ENCODE results near the gene SGCG.
"Not testable (repeated sequence)": the region's sequence is repeated elsewhere in the genome, so short reads cannot be mapped to it uniquely, and the experiment has no call there.

The SGCG gene

DNA sequence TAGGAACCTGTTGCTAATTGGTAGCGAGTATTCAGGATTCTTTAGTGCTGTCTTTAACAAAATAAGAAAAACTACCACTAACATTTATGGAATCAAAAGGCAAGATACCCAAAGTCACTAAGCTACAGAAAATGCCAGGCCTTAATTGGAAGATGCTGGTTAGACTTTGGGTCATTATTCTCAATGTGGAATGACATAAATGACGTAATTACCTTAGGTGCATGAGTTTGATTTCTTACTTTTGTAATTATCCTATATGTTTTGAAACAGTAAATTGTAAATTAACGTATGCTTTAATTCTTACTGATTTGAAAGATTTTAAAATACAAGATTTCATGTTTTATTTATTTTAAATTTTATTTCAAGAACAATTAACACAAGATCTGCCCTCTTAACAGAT, 25.0 kb downstream of the SGCG start:
- Histone ChIP-seq H3K4me3 (ENCODE audit: insufficient read length, low read depth) (no peak overlapping the region), H3K9ac (ENCODE audit: insufficient read length, low read depth) (no peak overlapping the region), H3K36me3 (ENCODE audit: insufficient read depth, insufficient read length, low read length) (no peaks in the 10 kb centered on the region), H3K27me3 (ENCODE audit: insufficient read depth, insufficient read length) (no peaks in the 10 kb centered on the region), H3K9me3 (ENCODE audit: insufficient read depth, low read length) (no peaks in the 10 kb centered on the region), H3K4me1 (ENCODE audit: insufficient read depth, insufficient read length) (no peaks in the 10 kb centered on the region)
- TF ChIP-seq ZNF274 (IDR thresholded peaks at IDR 0.05; ENCODE audit: low read depth, low read length): no peak
- no peak for TF ChIP-seq SUZ12 (IDR thresholded peaks at IDR 0.05; ENCODE audit: extremely low read depth, insufficient read depth, insufficient read length)
- no peak for TF ChIP-seq YY1 (IDR thresholded peaks at IDR 0.05; ENCODE audit: insufficient read depth, insufficient read length)
- DNase-seq (ENCODE audit: low read depth, low spot score): no peak

DNA sequence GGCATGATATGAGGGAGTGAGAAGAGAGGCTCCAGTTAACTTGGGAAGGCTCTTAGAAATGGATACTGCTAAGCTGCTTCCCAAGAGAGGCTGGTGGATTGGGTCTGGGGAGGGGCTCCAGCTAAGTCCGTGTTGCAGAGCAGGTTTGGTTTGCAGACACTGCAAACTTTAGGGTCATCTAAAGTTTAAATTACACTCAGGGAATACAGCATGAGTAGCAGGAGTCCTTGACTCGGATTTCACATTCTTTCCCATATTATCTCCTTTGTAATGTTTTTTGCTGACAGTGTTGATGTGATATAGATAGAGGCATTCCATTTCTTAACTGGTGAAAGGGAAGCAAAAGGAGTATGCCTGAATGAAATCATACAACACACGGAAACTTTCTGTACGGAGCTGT, 31.9 kb downstream of the SGCG start:
- H3K9ac ChIP-seq (ENCODE audit: insufficient read length, low read depth): no peak overlapping the region
- H3K4me1 ChIP-seq (ENCODE audit: insufficient read depth, insufficient read length): no peaks in the 10 kb centered on the region
- no peaks in the 10 kb centered on the region for H3K36me3 ChIP-seq (ENCODE audit: insufficient read depth, insufficient read length, low read length)
- no peak for DNase-seq (ENCODE audit: low read depth, low spot score)
- H3K9me3 ChIP-seq (ENCODE audit: insufficient read depth, low read length): peaks cover 13% of the 10 kb centered on the region
- H3K27me3 ChIP-seq (ENCODE audit: insufficient read depth, insufficient read length): no peaks in the 10 kb centered on the region
- TF ChIP-seq SUZ12 (IDR thresholded peaks at IDR 0.05; ENCODE audit: extremely low read depth, insufficient read depth, insufficient read length): no peak
- TF ChIP-seq YY1 (IDR thresholded peaks at IDR 0.05; ENCODE audit: insufficient read depth, insufficient read length): no peak
- TF ChIP-seq ZNF274 (IDR thresholded peaks at IDR 0.05; ENCODE audit: low read depth, low read length): no peak
- H3K4me3 ChIP-seq (ENCODE audit: insufficient read length, low read depth): no peak overlapping the region

DNA sequence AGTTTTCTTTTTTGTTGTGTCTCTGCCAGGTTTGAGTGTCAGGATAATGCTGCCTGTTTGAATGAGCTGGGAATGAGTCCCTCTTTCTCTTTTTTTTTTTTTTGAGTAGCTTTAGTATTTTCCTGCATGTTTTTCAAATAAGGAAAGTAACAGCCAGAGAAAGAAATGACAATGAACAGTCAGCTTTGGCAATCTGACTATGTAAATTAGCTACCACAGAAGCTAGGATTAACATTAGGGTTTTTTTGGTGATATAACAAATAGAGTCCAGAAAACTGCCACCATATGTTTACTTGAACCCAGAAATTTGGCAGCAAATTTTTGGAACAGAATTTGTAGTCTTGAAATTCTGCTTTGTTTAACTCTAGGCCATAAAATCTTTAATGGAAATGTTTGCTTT, 50.5 kb downstream of the SGCG start:
- H3K4me3 ChIP-seq (ENCODE audit: insufficient read length, low read depth): no peak overlapping the region
- no peak overlapping the region for H3K9ac ChIP-seq (ENCODE audit: insufficient read length, low read depth)
- TF ChIP-seq ZNF274 (IDR thresholded peaks at IDR 0.05; ENCODE audit: low read depth, low read length): no peak
- TF ChIP-seq SUZ12 (IDR thresholded peaks at IDR 0.05; ENCODE audit: extremely low read depth, insufficient read depth, insufficient read length): no peak
- TF ChIP-seq YY1 (IDR thresholded peaks at IDR 0.05; ENCODE audit: insufficient read depth, insufficient read length): no peak
- no peaks in the 10 kb centered on the region for H3K4me1 ChIP-seq (ENCODE audit: insufficient read depth, insufficient read length)
- no peaks in the 10 kb centered on the region for H3K27me3 ChIP-seq (ENCODE audit: insufficient read depth, insufficient read length)
- H3K36me3 ChIP-seq (ENCODE audit: insufficient read depth, insufficient read length, low read length): no peaks in the 10 kb centered on the region
- no peaks in the 10 kb centered on the region for H3K9me3 ChIP-seq (ENCODE audit: insufficient read depth, low read length)
- no peak for DNase-seq (ENCODE audit: low read depth, low spot score)

DNA sequence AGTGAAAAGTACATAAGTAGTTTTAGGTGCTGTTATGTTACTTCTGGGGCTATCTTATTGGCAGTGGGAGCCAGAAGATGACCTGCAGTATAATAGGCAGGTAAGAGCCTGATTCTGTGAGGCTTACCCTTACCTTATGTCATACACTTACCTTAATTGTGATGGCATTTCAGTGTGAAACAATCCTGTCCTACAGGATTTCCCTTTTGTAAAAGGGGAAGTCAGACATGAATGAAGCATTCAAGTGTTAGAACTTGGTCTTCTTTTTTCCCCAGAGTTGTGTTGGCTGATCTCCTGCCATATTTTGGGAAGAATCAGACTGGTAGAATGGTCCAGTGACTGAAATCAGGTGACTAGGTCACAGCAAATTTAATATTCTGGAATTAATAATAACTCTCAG, 55.2 kb downstream of the SGCG start:
- H3K9me3 ChIP-seq (ENCODE audit: insufficient read depth, low read length): no peaks in the 10 kb centered on the region
- H3K4me1 ChIP-seq (ENCODE audit: insufficient read depth, insufficient read length): no peaks in the 10 kb centered on the region
- no peaks in the 10 kb centered on the region for H3K36me3 ChIP-seq (ENCODE audit: insufficient read depth, insufficient read length, low read length)
- TF ChIP-seq ZNF274 (IDR thresholded peaks at IDR 0.05; ENCODE audit: low read depth, low read length) (no peak), SUZ12 (IDR thresholded peaks at IDR 0.05; ENCODE audit: extremely low read depth, insufficient read depth, insufficient read length) (no peak), YY1 (IDR thresholded peaks at IDR 0.05; ENCODE audit: insufficient read depth, insufficient read length) (no peak)
- H3K27me3 ChIP-seq (ENCODE audit: insufficient read depth, insufficient read length): no peaks in the 10 kb centered on the region
- no peak overlapping the region for H3K4me3 ChIP-seq (ENCODE audit: insufficient read length, low read depth)
- H3K9ac ChIP-seq (ENCODE audit: insufficient read length, low read depth): no peak overlapping the region
- DNase-seq (ENCODE audit: low read depth, low spot score): no peak

DNA sequence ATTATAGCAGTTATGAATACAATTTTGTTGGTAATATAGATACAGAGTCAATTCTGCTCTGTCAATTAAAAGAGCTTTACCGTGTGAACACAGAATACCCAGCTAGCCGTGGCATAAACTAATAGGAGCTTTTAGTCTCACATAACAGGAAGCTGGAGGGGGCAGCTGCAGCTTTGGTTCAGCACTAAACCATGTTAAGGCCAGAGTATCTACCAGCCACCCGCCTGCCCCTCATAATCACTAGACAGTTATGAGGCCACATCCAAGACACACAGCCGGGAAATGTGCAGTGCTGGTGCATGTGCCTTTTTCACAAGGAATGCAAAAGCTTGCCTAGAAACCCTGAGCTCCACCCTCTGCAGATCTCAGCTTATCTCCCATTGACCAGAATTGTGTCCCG, 62.3 kb downstream of the SGCG start:
- Histone ChIP-seq H3K27me3 (ENCODE audit: insufficient read depth, insufficient read length) (no peaks in the 10 kb centered on the region), H3K9ac (ENCODE audit: insufficient read length, low read depth) (no peak overlapping the region), H3K36me3 (ENCODE audit: insufficient read depth, insufficient read length, low read length) (no peaks in the 10 kb centered on the region), H3K4me3 (ENCODE audit: insufficient read length, low read depth) (no peak overlapping the region), H3K4me1 (ENCODE audit: insufficient read depth, insufficient read length) (no peaks in the 10 kb centered on the region), H3K9me3 (ENCODE audit: insufficient read depth, low read length) (no peaks in the 10 kb centered on the region)
- TF ChIP-seq SUZ12 (IDR thresholded peaks at IDR 0.05; ENCODE audit: extremely low read depth, insufficient read depth, insufficient read length) (no peak), ZNF274 (IDR thresholded peaks at IDR 0.05; ENCODE audit: low read depth, low read length) (no peak), YY1 (IDR thresholded peaks at IDR 0.05; ENCODE audit: insufficient read depth, insufficient read length) (no peak)
- DNase-seq (ENCODE audit: low read depth, low spot score): no peak

DNA sequence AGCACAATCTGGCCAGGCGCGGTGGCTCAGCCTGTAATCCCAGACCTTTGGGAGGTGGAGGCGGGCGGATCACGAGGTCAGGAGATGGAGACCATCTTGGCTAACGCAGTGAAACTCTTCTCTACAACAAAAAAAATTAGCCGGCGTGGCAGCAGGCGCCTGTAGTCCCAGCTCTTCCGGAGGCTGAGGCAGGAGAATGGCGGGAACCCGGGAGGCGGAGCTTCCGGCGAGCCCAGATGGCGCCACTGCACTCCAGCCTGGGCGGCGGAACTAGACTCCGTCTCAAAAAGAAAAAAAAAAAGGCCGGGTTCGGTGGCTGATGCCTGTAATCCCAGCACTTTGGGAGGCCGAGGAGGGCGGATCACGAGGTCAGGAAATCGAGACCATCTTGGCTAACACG, 67.6 kb downstream of the SGCG start:
- not testable (repeated sequence) for H3K9me3 ChIP-seq (ENCODE audit: insufficient read depth, low read length); H3K27me3 ChIP-seq (ENCODE audit: insufficient read depth, insufficient read length); H3K9ac ChIP-seq (ENCODE audit: insufficient read length, low read depth); H3K4me1 ChIP-seq (ENCODE audit: insufficient read depth, insufficient read length); H3K4me3 ChIP-seq (ENCODE audit: insufficient read length, low read depth); H3K36me3 ChIP-seq (ENCODE audit: insufficient read depth, insufficient read length, low read length); DNase-seq (ENCODE audit: low read depth, low spot score)

DNA sequence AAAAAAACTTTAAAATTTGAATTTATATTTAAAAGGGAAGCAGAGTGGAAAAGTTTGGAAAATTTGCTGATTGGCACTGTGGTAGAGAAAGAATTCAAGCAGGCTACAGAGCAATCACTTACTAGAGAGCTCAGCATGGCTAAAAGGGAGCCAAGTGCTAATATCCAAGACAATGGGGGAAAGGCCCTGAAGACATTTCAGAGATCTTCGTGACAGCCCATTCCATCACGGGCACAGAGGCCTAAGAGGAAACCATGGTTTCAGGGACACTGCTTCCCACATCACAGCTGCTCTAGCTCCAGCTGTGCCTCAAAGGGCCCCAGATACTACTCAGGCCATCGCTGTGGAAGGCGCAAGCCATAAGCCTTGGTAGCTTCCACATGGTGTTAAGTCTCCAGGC, 73.7 kb downstream of the SGCG start:
- TF ChIP-seq SUZ12 (IDR thresholded peaks at IDR 0.05; ENCODE audit: extremely low read depth, insufficient read depth, insufficient read length) (no peak), YY1 (IDR thresholded peaks at IDR 0.05; ENCODE audit: insufficient read depth, insufficient read length) (no peak), ZNF274 (IDR thresholded peaks at IDR 0.05; ENCODE audit: low read depth, low read length) (no peak)
- DNase-seq (ENCODE audit: low read depth, low spot score): peak; percentile 23
- no peaks in the 10 kb centered on the region for H3K36me3 ChIP-seq (ENCODE audit: insufficient read depth, insufficient read length, low read length)

DNA sequence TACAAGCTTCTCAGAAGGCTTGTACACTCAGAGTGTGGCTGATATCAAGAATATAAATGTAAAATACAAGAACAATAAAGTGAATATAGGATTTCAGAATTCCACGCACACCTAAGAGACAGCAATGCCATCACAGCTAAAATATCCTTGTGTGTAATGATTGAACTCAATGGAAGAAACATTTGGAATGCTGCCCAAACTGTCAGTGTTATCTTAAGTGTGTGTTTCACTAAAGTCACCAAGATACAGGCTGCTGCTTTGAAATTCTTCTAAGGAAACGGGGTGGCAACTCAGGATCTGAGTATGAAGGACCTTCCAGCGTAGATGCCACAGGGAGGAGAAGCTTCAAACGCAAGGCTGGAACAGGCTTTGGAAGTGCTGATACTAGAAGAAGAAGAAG, 86.8 kb downstream of the SGCG start:
- TF ChIP-seq ZNF274 (IDR thresholded peaks at IDR 0.05; ENCODE audit: low read depth, low read length): no peak
- no peak for TF ChIP-seq YY1 (IDR thresholded peaks at IDR 0.05; ENCODE audit: insufficient read depth, insufficient read length)
- no peak for DNase-seq (ENCODE audit: low read depth, low spot score)
- no peaks in the 10 kb centered on the region for H3K27me3 ChIP-seq (ENCODE audit: insufficient read depth, insufficient read length)
- H3K9ac ChIP-seq (ENCODE audit: insufficient read length, low read depth): no peak overlapping the region
- no peaks in the 10 kb centered on the region for H3K4me1 ChIP-seq (ENCODE audit: insufficient read depth, insufficient read length)
- no peak overlapping the region for H3K4me3 ChIP-seq (ENCODE audit: insufficient read length, low read depth)
- H3K36me3 ChIP-seq (ENCODE audit: insufficient read depth, insufficient read length, low read length): no peaks in the 10 kb centered on the region
- H3K9me3 ChIP-seq (ENCODE audit: insufficient read depth, low read length): no peaks in the 10 kb centered on the region

More for the DNA sequence above, 73.7 kb downstream of the SGCG start:
- Histone ChIP-seq H3K27me3 (ENCODE audit: insufficient read depth, insufficient read length) (no peaks in the 10 kb centered on the region), H3K4me1 (ENCODE audit: insufficient read depth, insufficient read length) (no peaks in the 10 kb centered on the region), H3K9ac (ENCODE audit: insufficient read length, low read depth) (no peak overlapping the region), H3K4me3 (ENCODE audit: insufficient read length, low read depth) (no peak overlapping the region), H3K9me3 (ENCODE audit: insufficient read depth, low read length) (no peaks in the 10 kb centered on the region)

Measured in NT2/D1 (cell line).